ENCODE results near the gene SYT2. TPM values are rescaled to one million over a fixed set of nuclear protein-coding genes. Genes with fewer than 3 reads are reported as not detected.
"Not testable (repeated sequence)": the region's sequence is repeated elsewhere in the genome, so short reads cannot be mapped to it uniquely, and the experiment has no call there.

SYT2 gene
- total RNA-seq, 1 experiment from 2014 or later: 0.09 TPM

- Histone ChIP-seq H3K36me3 (ENCODE audit: control insufficient read depth, insufficient read depth, low read length) (no peaks in the 10 kb centered on the region), H3K4me1 (no peaks in the 10 kb centered on the region), H3K27me3 (replicated peaks; ENCODE audit: control insufficient read depth, insufficient read depth, low read length) (no peaks in the 10 kb centered on the region), H3K9me3 (no peaks in the 10 kb centered on the region), H3K4me3 (ENCODE audit: low read depth, low read length) (no peak overlapping the region)
- POLR2A ChIA-PET: no interaction called here
- no TSS peak for BruUV-seq (replicated peaks)
- Mint-ChIP-seq H3K27ac (ENCODE audit: unreplicated experiment) (no peak overlapping the region), H3K27me3 (ENCODE audit: insufficient read depth, unreplicated experiment) (no peaks in the 10 kb centered on the region), H3K4me3 (ENCODE audit: unreplicated experiment) (no peak overlapping the region), H3K36me3 (ENCODE audit: insufficient read depth, unreplicated experiment) (no peaks in the 10 kb centered on the region), H3K4me1 (ENCODE audit: low read depth, unreplicated experiment) (no peaks in the 10 kb centered on the region), H3K9me3 (ENCODE audit: unreplicated experiment) (no peaks in the 10 kb centered on the region)
- CTCF ChIA-PET: no interaction called here
- TF ChIP-seq, protein P1, sequence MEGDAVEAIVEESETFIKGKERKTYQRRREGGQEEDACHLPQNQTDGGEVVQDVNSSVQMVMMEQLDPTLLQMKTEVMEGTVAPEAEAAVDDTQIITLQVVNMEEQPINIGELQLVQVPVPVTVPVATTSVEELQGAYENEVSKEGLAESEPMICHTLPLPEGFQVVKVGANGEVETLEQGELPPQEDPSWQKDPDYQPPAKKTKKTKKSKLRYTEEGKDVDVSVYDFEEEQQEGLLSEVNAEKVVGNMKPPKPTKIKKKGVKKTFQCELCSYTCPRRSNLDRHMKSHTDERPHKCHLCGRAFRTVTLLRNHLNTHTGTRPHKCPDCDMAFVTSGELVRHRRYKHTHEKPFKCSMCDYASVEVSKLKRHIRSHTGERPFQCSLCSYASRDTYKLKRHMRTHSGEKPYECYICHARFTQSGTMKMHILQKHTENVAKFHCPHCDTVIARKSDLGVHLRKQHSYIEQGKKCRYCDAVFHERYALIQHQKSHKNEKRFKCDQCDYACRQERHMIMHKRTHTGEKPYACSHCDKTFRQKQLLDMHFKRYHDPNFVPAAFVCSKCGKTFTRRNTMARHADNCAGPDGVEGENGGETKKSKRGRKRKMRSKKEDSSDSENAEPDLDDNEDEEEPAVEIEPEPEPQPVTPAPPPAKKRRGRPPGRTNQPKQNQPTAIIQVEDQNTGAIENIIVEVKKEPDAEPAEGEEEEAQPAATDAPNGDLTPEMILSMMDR (IDR thresholded peaks at IDR 0.05; ENCODE audit: insufficient read depth in 1 of 2, low read depth in 1 of 2, low read length in 1 of 2, severe bottlenecking in 1 of 2, unreplicated experiment in 1 of 2): no peak
- no peak for DNase-seq
- intact Hi-C loops (cut with micrococcal nuclease; ENCODE audit: unreplicated experiment): no loop called here
Measured at GRCh38 chr1:202615501-202616354, 94.5 kb downstream of the SYT2 start.

DNA sequence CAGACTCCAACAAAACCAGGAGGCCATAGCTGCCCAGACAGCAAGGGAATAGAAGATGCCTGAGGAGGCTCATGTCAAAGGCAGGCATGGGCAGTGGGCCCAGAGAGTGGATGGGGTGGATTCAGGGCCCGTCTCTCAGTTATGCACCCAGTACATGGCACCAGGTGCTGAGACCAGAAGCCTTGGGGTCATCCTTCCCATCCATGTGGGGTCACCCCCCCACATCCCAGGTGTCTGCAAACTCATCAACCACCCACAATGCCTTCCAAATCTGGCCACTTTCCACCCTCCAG is 95.1 kb downstream of the SYT2 start:
- H3K36me3 ChIP-seq (ENCODE audit: control insufficient read depth, insufficient read depth, low read length); H3K27me3 ChIP-seq (replicated peaks; ENCODE audit: control insufficient read depth, insufficient read depth, low read length); H3K4me3 Mint-ChIP-seq (ENCODE audit: unreplicated experiment); H3K4me1 Mint-ChIP-seq (ENCODE audit: low read depth, unreplicated experiment); H3K27me3 Mint-ChIP-seq (ENCODE audit: insufficient read depth, unreplicated experiment); CTCF ChIA-PET; H3K36me3 Mint-ChIP-seq (ENCODE audit: insufficient read depth, unreplicated experiment); DNase-seq; H3K9me3 Mint-ChIP-seq (ENCODE audit: unreplicated experiment); BruUV-seq (replicated peaks); H3K4me3 ChIP-seq (ENCODE audit: low read depth, low read length); H3K9me3 ChIP-seq; H3K4me1 ChIP-seq; intact Hi-C loops (cut with micrococcal nuclease; ENCODE audit: unreplicated experiment); H3K27ac Mint-ChIP-seq (ENCODE audit: unreplicated experiment); POLR2A ChIA-PET: not testable (repeated sequence)

- H3K36me3 ChIP-seq (ENCODE audit: control insufficient read depth, insufficient read depth, low read length); H3K27ac Mint-ChIP-seq (ENCODE audit: unreplicated experiment); DNase-seq; POLR2A ChIA-PET; BruUV-seq (replicated peaks); H3K36me3 Mint-ChIP-seq (ENCODE audit: insufficient read depth, unreplicated experiment); H3K27me3 ChIP-seq (replicated peaks; ENCODE audit: control insufficient read depth, insufficient read depth, low read length); H3K4me3 ChIP-seq (ENCODE audit: low read depth, low read length); H3K4me1 ChIP-seq; H3K9me3 ChIP-seq; H3K9me3 Mint-ChIP-seq (ENCODE audit: unreplicated experiment); H3K27me3 Mint-ChIP-seq (ENCODE audit: insufficient read depth, unreplicated experiment); H3K4me1 Mint-ChIP-seq (ENCODE audit: low read depth, unreplicated experiment); H3K4me3 Mint-ChIP-seq (ENCODE audit: unreplicated experiment); intact Hi-C loops (cut with micrococcal nuclease; ENCODE audit: unreplicated experiment): not testable (repeated sequence)
- CTCF ChIA-PET: interaction anchor here (1.1 kb wide), 1 partner anchor 46 kb away, joined by 3 read pairs; no protein-coding TSS in a partner anchor
Measured at GRCh38 chr1:202614363-202615207, 95.7 kb downstream of the SYT2 start.

GRCh38 chr1:202613571-202613970 is 96.7 kb downstream of the SYT2 start:
- Mint-ChIP-seq H3K36me3 (ENCODE audit: insufficient read depth, unreplicated experiment) (no peaks in the 10 kb centered on the region), H3K27ac (ENCODE audit: unreplicated experiment) (no peak overlapping the region), H3K9me3 (ENCODE audit: unreplicated experiment) (no peaks in the 10 kb centered on the region), H3K27me3 (ENCODE audit: insufficient read depth, unreplicated experiment) (no peaks in the 10 kb centered on the region), H3K4me1 (ENCODE audit: low read depth, unreplicated experiment) (no peaks in the 10 kb centered on the region), H3K4me3 (ENCODE audit: unreplicated experiment) (no peak overlapping the region)
- Histone ChIP-seq H3K36me3 (ENCODE audit: control insufficient read depth, insufficient read depth, low read length) (no peaks in the 10 kb centered on the region), H3K4me1 (no peaks in the 10 kb centered on the region), H3K27me3 (replicated peaks; ENCODE audit: control insufficient read depth, insufficient read depth, low read length) (no peaks in the 10 kb centered on the region), H3K4me3 (ENCODE audit: low read depth, low read length) (no peak overlapping the region), H3K9me3 (no peaks in the 10 kb centered on the region)
- ChIA-PET POLR2A (no interaction called here), CTCF (interaction anchor here (1.1 kb wide), 1 partner anchor 47 kb away, joined by 3 read pairs; no protein-coding TSS in a partner anchor)
- BruUV-seq (replicated peaks): no TSS peak
- TF ChIP-seq, protein P1 (IDR thresholded peaks at IDR 0.05; ENCODE audit: insufficient read depth in 1 of 2, low read depth in 1 of 2, low read length in 1 of 2, severe bottlenecking in 1 of 2, unreplicated experiment in 1 of 2): no peak
- no peak for DNase-seq
- intact Hi-C loops (cut with micrococcal nuclease; ENCODE audit: unreplicated experiment): no loop called here

- intact Hi-C loops (cut with micrococcal nuclease; ENCODE audit: unreplicated experiment); H3K4me3 ChIP-seq (ENCODE audit: low read depth, low read length); H3K36me3 Mint-ChIP-seq (ENCODE audit: insufficient read depth, unreplicated experiment); H3K4me1 Mint-ChIP-seq (ENCODE audit: low read depth, unreplicated experiment); BruUV-seq (replicated peaks); H3K36me3 ChIP-seq (ENCODE audit: control insufficient read depth, insufficient read depth, low read length); POLR2A ChIA-PET; H3K4me3 Mint-ChIP-seq (ENCODE audit: unreplicated experiment); H3K4me1 ChIP-seq; CTCF ChIA-PET; H3K27me3 Mint-ChIP-seq (ENCODE audit: insufficient read depth, unreplicated experiment); H3K9me3 Mint-ChIP-seq (ENCODE audit: unreplicated experiment); H3K27me3 ChIP-seq (replicated peaks; ENCODE audit: control insufficient read depth, insufficient read depth, low read length); H3K9me3 ChIP-seq; DNase-seq; H3K27ac Mint-ChIP-seq (ENCODE audit: unreplicated experiment): not testable (repeated sequence)
Measured at GRCh38 chr1:202612036-202612435, 98.2 kb downstream of the SYT2 start.
